SK-N-SH (cell line): ENCODE data around the gene TAF11L7.

Experiments
- CHD2 ChIP-seq: fragments of 150-350 bp; IDR thresholded peaks from 2 replicates; pipeline ENCODE4 v1.6.1; 2018; ENCODE audit warnings: low read length; ENCODE audit not compliant: partially characterized antibody
- CTCF ChIP-seq: fragments of 200-600 bp; sonication (generic); IDR thresholded peaks from 2 replicates; pipeline ENCODE4 v1.6.1; 2017; ENCODE audit warnings: antibody characterized with exemption, mild to moderate bottlenecking, moderate library complexity
- EP300 ChIP-seq, 2 experiments: IDR thresholded peaks; 2 replicates each; pipeline versions ENCODE4 v1.4.0 to v1.6.1; 2012; ENCODE audit warnings: borderline replicate concordance in 1 of 2, low read depth in 1 of 2, low read length in 1 of 2
- FOXM1 ChIP-seq: IDR thresholded peaks from 2 replicates; pipeline ENCODE4 v1.4.0; 2012; ENCODE audit warnings: low read depth, mild to moderate bottlenecking
- IRF3 ChIP-seq: fragments of 150-350 bp; IDR thresholded peaks from 2 replicates; pipeline ENCODE4 v1.6.1; 2016; ENCODE audit warnings: mild to moderate bottlenecking, low read depth, low read length
- JUND ChIP-seq: IDR thresholded peaks from 2 replicates; pipeline ENCODE4 v1.4.0; 2012
- MAX ChIP-seq: IDR thresholded peaks from 2 replicates; pipeline ENCODE4 v1.4.0; 2012; ENCODE audit warnings: low read depth
- MEF2A ChIP-seq: IDR thresholded peaks from 2 replicates; pipeline ENCODE4 v1.4.0; 2012; ENCODE audit warnings: low read depth, borderline replicate concordance
- MXI1 ChIP-seq: IDR thresholded peaks from 2 replicates; pipeline ENCODE4 v1.6.1; 2012; ENCODE audit warnings: mild to moderate bottlenecking, low read depth, low read length, improper control_type of control experiment
- REST ChIP-seq: IDR thresholded peaks from 2 replicates; pipeline ENCODE4 v1.6.1; 2012; ENCODE audit warnings: mild to moderate bottlenecking, low read depth, low read length, moderate library complexity

- TF ChIP-seq EP300 (IDR thresholded peaks at IDR 0.05; ENCODE audit: borderline replicate concordance in 1 of 2, low read depth in 1 of 2, low read length in 1 of 2) = no peak
- TF ChIP-seq FOXM1 = no peak
- TF ChIP-seq MXI1 = no peak
- TF ChIP-seq IRF3 = no peak
- TF ChIP-seq JUND = no peak
- TF ChIP-seq MEF2A = no peak
- TF ChIP-seq MAX = no peak
- TF ChIP-seq CHD2 = no peak
- no peak for TF ChIP-seq CTCF
- no peak for TF ChIP-seq REST
Observed at GRCh38 chr5:17625686-17626085, 40.1 kb upstream of the TAF11L7 start.
